PC-3 (cell line): ENCODE results near the gene SLC19A2.

Experiments
- CTCF ChIP-seq: fragments of 300-600 bp; sonication (generic); conservative IDR thresholded peaks from 2 replicates; pipeline ENCODE4 v1.5.1; 2017; ENCODE audit warnings: antibody characterized with exemption, low read depth, mild to moderate bottlenecking, low read length
- EZH2 ChIP-seq: fragments of 300-600 bp; sonication (generic); IDR thresholded peaks from one replicate; pipeline ENCODE4 v1.6.1; 2017; ENCODE audit warnings: antibody characterized with exemption, mild to moderate bottlenecking, low read length; ENCODE audit not compliant: unreplicated experiment

- TF ChIP-seq EZH2 = no peak
- no peak for TF ChIP-seq CTCF
These were observed 887 bp downstream of the SLC19A2 start for GRCh38 chr1:169484683-169485430.
